T-helper 1 cell (primary cell): ENCODE data around the gene CNTRL.
"Not testable (repeated sequence)": the region's sequence is repeated elsewhere in the genome, so short reads cannot be mapped to it uniquely, and the experiment has no call there.

Experiments used
- DNase-seq, 5 donors: peaks; one replicate each; pipeline ENCODE4 v3.0.0-alpha.2; 2012 to 2020

Gene CNTRL

GRCh38 chr9:121071370-121071755 is 3.4 kb upstream of the CNTRL start:
- DNase-seq: peak in 1 of 5 donors; percentile 39

GRCh38 chr9:121071756-121072421 is 2.9 kb upstream of the CNTRL start:
- DNase-seq: peak in 3 of 5 donors; percentile 11 to 54 (median 29)

- no peak for DNase-seq
These were observed 1.7 kb upstream of the CNTRL start for GRCh38 chr9:121073038-121073437.

- DNase-seq: peak in 1 of 5 donors; percentile 33
These were observed 689 bp downstream of the CNTRL start for GRCh38 chr9:121075251-121076036.

GRCh38 chr9:121082075-121082474 is 7.3 kb downstream of the CNTRL start:
- no peak for DNase-seq

GRCh38 chr9:121085661-121086060 is 10.9 kb downstream of the CNTRL start:
- DNase-seq: no peak

- DNase-seq: no peak
These were observed 13.8 kb downstream of the CNTRL start for GRCh38 chr9:121088576-121088975.

- DNase-seq: not testable (repeated sequence)
These were observed 16.0 kb downstream of the CNTRL start for GRCh38 chr9:121090743-121091142.

- DNase-seq: no peak
These were observed 20.3 kb downstream of the CNTRL start for GRCh38 chr9:121095057-121095456.

- no peak for DNase-seq
These were observed 23.9 kb downstream of the CNTRL start for GRCh38 chr9:121098567-121099198.

GRCh38 chr9:121104054-121104453 is 29.3 kb downstream of the CNTRL start:
- DNase-seq: not testable (repeated sequence)

- no peak for DNase-seq
These were observed 30.8 kb downstream of the CNTRL start for GRCh38 chr9:121105531-121105930.

GRCh38 chr9:121107029-121107428 is 32.3 kb downstream of the CNTRL start:
- peak in 1 of 5 donors; percentile 19 for DNase-seq

- DNase-seq: no peak
These were observed 33.1 kb downstream of the CNTRL start for GRCh38 chr9:121107881-121108280.

GRCh38 chr9:121115466-121115865 is 40.7 kb downstream of the CNTRL start:
- DNase-seq: no peak

- no peak for DNase-seq
These were observed 43.5 kb downstream of the CNTRL start for GRCh38 chr9:121118266-121118665.

- DNase-seq: no peak
These were observed 45.6 kb downstream of the CNTRL start for GRCh38 chr9:121120386-121120785.

GRCh38 chr9:121121582-121122087 is 46.9 kb downstream of the CNTRL start:
- peak; percentile 87 to 97 (median 94) for DNase-seq

- DNase-seq: no peak
These were observed 47.7 kb downstream of the CNTRL start for GRCh38 chr9:121122246-121123032.

GRCh38 chr9:121123816-121124535 is 49.2 kb downstream of the CNTRL start:
- no peak for DNase-seq

- no peak for DNase-seq
These were observed 50.8 kb downstream of the CNTRL start for GRCh38 chr9:121125590-121125989.

GRCh38 chr9:121129384-121129783 is 54.6 kb downstream of the CNTRL start:
- not testable (repeated sequence) for DNase-seq
